Measurements from ENCODE around the gene CADPS.

Gene CADPS

DNA sequence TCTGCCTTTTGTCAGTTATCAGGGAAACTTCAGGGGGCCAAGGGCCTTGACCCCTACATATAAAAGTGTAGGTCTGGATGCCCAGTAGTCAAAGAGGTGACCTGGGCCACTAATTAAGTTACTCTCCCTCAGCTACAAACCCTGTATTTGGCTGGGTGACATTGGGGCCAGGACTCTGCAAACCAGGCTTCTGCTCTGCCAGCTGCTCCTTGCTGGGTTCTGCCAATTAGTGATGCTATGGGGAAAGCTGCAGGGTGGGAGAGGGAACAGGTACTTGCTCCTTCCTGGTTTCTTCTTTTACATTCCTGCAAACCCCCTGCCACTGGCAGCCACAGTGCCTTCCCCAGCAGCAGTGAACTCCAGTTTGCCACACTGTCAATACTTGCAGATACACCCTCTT, 179.2 kb downstream of the CADPS start:
- no peak for DNase-seq (ENCODE audit: low read depth in 1 of 2, low spot score in 1 of 2)

DNA sequence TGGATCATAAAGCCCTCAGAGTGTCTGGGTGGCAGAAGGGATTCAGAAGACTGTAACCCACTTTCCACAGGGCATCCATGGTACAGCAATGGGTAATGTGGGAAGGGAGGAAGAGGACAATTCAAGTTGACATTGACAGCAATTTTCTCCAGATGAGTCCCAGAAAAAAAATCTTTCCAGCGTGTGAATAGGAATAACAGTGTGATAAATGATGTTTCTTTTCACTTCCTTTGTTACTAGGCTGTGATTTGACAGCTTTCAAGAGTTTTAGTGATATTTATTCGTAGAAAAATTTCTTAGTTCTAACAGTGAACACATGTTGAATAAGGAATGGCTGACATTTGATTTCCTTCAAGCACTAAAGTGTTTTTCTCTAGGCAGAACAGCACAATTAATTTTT, 186.4 kb downstream of the CADPS start:
- DNase-seq (ENCODE audit: low read depth in 1 of 2, low spot score in 1 of 2), result no peak

DNA sequence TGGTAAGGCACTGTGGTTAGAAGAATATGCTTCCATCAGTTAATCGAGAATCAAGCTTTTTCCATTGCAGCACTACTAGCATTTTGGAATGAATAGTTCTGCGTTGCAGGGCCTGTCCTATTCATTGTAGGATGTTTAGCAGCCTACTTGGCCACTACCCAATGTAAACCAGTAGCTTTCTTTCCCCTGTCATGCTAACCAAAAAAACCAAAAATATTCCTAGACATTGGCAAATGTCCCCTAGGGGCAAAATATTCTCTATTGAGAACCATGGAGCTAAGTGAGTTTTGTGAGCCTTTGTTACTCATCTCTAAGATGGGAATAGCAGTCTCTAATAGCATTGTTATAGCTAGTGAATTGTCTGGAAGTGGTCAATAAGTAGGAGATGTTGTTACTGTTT, 187.2 kb downstream of the CADPS start:
- no peak for DNase-seq (ENCODE audit: low read depth in 1 of 2, low spot score in 1 of 2)

DNA sequence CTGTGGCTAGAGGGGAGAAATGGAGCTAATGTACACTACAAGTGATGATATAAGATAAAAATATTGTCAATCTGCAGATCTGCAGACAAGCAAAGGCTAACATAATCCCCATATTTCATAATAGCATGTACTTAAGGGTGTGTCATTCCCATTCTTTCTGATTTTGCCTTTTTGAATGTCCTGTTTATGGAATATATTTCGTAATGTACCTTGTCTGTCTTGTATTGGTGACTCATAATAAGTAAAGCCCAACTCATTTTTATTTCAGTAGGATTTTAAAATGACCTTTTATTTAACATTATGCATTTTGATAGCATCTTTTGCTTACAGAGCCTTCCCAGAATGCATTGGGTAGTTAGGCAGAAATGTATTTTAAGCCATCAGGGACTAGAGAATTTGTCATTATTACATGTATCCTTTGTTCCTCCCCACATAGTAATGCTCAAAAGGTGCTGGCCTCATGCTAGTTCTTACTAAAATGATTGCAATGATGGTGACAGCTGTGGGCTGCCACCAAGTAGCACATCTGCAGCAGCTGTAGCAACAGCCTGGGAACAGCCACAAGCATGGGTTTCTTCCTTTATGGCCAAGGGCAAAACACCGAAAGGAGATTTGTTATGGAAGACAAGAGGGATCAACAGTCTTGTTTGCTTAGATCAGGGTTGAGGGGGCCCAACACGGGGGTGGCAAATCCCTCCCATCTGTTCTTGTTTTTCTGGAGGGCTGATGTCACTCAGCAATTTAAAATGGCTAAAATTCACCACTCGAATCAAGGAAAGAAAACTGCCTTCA, 188.5 kb downstream of the CADPS start:
- DNase-seq (ENCODE audit: low read depth in 1 of 2, low spot score in 1 of 2), result no peak

DNA sequence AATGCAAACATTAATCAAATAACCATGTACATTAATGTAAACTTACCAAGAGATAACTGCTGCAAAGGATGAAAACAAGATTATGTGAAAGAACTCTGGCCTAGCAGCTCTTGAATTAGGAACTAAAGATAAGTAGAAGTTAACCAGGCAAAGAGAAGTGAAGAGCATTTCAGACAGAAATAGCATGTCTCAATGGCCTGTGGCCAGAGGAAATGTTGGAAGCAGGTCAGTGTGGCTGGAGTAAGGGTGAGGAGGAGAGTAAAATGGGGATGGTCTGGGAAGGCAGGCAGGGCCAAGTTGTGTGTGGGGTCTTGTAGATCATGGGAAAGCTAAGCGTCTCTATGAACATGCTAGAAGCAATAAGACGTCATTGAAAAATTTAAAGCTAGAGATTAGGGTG, 192.4 kb downstream of the CADPS start:
- no peak for DNase-seq (ENCODE audit: low read depth in 1 of 2, low spot score in 1 of 2)

DNA sequence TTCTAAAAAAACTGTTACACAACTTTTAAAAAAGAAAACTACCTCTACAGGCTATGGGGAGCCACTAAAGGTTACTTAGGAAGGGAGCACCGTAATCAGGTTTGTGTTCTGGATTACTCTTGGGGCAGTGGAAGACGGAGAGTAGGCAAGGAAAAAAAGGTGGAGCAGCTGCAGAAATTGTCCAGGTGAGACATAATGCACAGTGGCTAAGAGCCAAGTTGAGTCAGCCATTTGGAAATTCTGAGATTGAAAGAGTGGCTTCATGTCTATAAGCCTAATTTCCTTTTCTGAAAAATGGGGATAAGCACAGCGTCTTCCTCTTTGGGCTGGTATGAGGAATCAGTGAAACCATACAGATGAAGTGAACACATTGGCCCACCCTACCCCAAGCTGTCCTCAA, 195.2 kb downstream of the CADPS start:
- no peak for DNase-seq (ENCODE audit: low read depth in 1 of 2, low spot score in 1 of 2)

DNA sequence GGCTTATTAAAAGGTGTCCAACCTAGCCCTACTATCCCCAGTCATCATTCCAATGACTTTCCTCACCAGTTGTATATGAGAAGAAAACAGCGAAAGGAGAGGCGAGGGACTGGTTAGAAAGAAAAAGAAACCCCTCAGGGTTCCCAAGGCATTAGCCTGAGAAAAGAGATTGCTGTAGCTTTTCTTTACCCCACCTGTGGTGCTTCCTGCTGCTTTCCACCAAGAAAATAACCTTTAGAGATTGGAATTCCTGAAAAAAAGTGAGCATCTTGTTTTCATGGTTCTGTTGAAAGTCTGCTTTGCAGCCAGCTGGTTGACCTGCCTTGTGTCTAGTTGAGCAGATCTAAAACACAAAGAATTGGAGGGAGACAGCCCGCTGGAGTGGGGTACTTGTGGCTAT, 196.4 kb downstream of the CADPS start:
- DNase-seq (ENCODE audit: low read depth in 1 of 2, low spot score in 1 of 2), result no peak

DNA sequence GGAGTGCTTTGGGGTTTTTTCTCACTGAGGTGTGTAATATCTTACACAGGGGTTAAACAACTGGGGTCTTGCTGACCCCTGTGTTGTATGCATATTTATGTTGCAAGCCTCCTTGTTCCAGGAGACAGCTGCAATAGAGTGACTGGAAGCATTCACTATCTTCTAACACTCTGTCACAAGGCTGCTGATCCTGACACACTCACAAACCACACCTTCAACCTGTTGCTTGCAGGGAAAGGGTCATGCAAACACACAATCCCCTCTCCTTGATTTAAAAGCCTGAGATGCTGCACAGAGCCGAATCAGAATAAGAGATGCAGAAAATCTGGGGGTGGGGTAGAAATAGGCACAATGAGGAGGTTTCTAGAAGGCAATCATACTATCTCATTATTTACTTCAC, 197.3 kb downstream of the CADPS start:
- DNase-seq (ENCODE audit: low read depth in 1 of 2, low spot score in 1 of 2), result no peak

DNA sequence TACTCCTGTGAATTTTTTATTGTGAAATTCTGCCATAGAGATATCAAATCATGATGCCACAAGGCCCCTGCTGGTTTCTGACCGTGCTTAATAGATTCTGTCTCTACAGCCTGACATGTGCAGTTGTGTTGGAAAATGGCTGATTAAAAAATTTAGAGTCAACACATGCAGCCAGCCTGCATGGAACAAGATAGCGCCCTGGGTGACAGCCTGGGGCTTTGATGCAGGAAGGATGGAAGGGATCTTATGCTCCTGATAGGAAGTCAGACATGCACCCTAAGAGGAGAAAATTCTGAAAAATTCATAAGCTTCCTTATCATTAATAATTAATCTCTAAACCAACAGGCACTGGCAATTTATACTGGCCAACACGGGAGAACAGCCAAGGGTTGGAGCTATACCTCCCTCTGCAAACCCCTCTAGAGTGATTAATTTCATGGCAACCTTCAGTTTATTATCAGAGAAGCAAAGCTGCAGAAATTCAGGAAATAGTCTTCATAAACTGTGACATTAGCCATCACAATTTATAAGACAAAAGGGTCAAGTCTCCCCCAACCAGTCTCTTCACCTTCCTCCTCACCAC, 198.4 kb downstream of the CADPS start:
- no peak for DNase-seq (ENCODE audit: low read depth in 1 of 2, low spot score in 1 of 2)

DNA sequence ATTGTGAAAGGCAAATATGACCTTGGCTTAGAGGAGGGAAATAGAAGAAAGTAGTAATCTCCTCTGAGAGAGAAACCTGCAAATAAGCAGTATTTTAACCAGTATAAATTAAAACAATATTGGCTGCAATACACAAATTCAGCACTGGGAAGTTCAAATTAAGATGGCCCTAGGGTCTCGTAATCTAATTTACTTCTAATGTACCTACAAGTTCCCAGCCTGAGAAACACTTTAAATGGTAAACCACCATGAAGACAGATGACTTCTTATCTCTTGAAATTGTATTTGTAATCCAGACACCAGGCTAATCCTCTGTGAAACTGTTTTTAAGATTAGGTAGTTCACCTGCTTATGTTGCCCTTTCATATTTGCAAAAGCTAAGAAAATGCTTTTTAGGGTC, 199.7 kb downstream of the CADPS start:
- no peak for DNase-seq (ENCODE audit: low read depth in 1 of 2, low spot score in 1 of 2)

DNA sequence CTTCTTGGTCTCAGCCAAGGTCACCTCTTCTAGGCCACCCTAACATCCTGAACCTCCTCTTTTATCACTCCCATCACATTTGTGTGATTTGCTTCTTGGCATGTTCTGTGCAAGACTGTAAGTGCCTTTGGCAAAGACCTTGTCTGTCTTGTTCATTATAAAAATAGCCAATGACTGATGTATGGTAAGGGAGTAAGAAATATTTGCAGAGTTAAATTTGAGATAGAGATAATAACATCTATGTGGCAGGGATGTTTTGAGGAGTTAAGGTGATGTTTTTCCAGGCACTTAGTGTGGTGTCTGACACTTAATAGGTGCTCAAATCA, 202.3 kb downstream of the CADPS start:
- DNase-seq (ENCODE audit: low read depth in 1 of 2, low spot score in 1 of 2), result no peak

DNA sequence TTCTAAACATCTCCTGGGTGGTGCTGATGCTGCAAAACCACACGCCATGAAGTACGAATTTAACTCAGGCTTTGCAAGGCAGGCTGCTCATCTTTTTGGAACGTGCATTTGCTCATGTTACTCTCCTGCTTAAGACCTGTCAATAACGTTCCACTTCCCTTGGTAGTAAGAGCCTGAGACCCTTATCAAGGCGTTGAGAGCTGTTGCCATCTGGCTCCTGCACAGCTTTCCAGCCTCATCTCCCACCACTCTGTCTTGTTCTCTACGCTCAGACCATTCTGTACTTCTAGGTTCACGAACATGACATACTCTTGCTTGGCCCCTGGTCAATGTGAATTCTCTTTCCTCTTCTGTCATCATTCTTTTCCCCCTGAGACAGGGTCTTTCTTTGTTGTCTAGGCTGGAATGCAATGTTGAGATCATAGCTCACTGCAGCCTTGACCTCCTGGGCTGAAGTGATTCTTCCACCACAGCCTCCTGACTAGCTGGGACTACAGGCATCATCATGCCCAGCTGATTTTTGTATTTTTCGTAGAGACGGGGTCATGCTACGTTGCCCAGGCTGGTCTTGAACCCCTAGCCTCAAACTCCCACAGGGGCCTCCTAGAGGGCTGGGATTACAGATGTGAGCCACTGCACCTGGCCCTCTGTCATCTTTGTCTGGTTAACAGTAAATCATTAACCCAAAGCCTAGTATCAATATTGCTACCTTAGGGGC, 202.8 kb downstream of the CADPS start:
- no peak for DNase-seq (ENCODE audit: low read depth in 1 of 2, low spot score in 1 of 2)

DNA sequence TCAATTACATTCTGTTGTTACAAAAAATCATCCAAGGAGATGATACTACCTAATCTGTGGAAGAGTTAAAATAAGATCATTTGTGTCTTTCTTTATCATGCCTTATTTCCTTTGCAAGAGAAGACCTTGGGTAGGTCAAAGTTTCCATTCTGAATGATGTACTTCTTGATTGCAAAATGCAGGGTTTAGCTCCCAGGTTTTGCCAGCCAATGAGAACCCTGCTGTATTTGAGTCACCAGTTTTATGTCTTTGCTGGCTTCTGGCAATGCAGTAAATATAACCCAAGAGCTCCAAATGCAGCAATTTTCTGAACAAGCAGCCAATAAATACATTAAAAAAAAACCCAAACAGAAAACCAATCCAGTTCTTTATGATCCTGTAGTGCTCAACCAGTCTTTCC, 204.9 kb downstream of the CADPS start:
- DNase-seq (ENCODE audit: low read depth in 1 of 2, low spot score in 1 of 2), result no peak

DNA sequence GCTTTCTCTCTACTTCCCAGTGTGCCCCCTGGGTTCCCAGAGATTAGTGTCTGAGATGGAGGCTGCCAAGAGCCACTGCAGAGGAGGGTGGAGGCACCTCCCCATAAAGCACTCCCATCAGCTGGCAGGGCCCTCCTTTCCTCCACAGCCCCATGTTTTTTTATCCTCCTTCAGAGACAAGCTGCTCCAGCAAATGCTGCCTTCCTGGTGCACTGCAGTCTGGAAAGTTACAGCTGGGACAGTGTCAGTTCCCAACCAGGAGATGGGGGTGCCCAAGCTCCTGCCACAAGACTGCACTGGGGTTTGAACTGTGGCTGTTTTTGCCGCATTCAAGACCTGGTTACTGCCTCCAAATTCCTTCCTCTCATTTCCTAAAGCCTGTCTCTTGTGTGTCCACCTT, 206.1 kb downstream of the CADPS start:
- no peak for DNase-seq (ENCODE audit: low read depth in 1 of 2, low spot score in 1 of 2)

DNA sequence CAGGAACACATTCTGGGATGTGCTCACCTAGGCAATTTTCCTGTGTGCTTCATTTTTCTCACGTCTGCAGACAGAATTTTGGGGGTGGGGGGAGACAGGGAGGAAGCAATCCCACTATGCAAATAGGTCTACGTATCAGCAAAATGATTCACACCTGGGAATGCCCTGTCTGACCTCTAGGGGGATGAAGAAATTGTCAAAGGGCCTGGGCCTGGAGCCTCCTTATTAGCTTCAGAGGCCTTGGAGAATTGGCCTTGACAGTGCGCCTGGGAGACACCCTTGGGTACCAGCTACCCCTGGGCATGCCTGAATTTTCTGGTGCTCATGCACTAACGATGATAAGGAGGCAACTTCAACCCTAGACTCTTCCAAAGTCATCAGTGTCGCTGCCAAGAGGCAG, 207.5 kb downstream of the CADPS start:
- DNase-seq (ENCODE audit: low read depth in 1 of 2, low spot score in 1 of 2), result no peak

DNA sequence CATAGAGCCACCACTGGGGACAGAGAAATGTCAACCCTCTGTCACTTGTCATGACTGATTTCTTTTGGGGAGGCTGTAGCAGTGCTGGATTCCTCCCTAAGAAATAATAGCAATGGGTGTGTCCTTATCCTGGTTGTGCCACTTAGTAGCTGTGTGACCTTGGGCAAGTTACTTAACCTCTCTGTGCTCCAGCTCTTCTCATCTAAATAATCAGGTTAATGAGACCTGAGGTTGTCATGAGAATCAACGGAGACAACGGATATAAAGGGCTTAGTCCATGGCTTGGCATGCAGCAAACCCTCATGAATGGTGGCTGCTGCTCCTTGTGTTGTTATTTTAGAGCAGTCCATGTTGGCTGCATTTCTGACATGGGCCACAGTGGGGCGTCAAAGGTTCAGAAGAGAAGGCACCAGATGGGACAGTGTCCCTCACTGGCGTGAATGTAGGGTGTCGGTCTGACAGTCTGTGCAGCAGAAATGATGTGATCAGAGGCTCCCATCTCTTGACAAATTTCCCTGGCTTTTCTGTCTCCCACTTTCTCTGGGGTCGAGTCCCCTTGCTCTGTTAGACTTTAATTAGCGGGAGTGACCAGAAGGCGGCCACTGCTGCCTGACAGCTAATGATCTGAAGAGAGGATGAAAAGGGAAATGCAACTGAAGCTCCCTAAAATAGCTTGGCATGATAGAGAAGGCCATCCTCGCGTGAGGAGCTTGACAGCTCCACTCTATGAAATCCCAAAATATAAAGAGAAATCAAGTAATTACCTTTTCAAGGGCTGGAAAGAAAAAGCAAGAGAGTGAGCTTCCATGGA, 209.4 kb downstream of the CADPS start:
- DNase-seq (ENCODE audit: low read depth in 1 of 2, low spot score in 1 of 2), result no peak

DNA sequence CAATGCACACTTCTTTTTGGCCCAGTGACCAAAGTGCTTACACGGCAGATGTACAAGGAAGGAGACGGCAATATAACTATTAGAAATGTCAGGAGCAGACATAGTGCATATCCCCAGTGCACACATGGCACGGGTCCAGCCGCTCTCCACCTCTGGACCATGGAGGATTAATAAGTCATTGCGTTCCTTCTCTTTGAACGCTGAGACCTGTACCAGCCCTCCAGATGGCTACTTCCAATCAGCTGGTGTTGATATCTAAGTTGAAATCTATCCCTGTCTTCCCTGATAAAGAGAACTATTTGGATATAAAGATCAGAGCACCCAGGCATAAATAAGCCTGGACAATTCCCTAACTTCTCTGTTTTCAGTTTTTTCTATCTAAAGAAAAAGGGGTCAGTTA, 212.5 kb downstream of the CADPS start:
- no peak for DNase-seq (ENCODE audit: low read depth in 1 of 2, low spot score in 1 of 2)

DNA sequence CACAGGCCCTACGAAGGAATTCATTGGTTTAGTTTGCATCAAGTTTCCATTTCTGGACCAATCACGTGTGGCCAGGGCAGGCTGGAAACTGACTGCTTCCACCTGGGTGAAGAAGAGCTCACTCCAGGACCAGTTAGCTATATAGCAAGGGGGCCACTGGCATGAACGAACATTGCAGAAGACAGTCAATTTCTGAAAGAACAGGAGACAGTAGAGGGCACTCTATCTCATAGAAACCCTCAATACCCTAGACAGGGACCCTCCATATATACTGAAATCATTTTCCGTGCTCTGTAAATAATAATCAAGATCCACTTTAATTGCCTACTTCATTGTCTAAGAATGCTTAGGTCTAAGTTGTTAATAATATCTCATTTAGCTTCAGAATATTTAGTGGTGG, 215.6 kb downstream of the CADPS start:
- no peak for DNase-seq (ENCODE audit: low read depth in 1 of 2, low spot score in 1 of 2)

DNA sequence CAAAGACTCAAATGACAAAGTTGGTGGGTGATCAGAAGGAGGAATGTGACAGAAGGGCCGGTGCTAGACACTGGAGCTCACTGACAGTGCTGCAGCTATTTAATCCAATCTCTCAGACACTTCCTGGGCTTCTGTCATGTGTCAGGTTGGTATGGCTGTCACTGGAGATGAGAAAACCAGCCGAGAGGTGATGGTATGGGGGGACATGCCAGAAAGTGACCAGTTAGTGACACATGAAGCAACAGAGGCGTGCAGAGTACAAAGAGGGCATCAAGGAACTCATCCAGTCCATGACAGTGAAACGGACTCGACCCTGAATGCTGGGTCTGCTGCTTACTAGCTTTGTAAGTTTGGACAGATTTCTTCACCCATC, 219.5 kb downstream of the CADPS start:
- no peak for DNase-seq (ENCODE audit: low read depth in 1 of 2, low spot score in 1 of 2)

DNA sequence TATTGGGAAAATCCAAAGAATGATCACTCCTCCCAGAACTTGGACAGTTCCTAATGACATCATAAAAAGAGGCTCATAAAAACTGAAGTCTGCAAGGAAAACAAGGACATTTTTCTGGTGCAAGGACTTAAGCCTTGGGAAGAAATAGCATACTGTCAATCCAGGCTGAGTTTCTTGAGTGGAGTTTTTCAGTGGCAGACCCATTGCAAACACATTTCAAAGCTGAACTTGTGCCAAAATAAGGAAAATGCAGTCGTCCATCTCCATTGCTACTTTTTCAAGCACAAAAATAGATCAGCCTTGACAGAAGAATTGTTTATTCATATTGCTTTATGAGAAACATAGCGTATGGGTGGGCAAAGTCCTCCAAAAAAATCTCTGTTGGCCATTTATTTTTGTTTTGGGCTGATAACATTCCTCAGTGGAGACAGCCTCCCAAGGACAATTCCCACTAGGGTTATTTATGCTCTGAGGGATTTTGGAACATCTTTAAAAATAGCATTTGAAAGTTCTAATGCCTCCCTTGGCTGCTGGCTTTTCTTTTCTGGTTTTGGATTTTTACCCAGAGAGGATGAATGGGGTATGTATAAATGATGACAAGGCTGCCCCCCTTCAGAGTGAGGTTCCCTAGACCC, 220.0 kb downstream of the CADPS start:
- no peak for DNase-seq (ENCODE audit: low read depth in 1 of 2, low spot score in 1 of 2)

DNA sequence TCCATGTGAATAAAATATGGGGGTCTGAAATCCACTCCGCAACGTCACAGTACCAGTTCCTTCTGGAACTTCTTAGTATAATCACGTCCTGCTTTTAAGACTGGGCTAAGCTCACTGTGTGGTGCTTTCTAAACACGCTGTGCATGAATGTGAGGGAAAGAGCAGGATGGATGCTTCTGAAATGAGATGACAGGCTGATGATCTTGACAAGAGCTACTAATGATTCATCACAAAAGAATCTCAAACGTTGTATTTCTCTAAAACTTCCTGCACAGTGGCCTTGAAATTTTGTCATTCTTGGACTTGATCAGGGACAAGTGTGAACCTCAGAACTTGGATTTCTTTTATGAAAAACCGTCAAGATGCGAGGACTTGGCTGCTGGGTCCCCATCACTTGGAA, 221.4 kb downstream of the CADPS start:
- DNase-seq (ENCODE audit: low read depth in 1 of 2, low spot score in 1 of 2), result no peak
